Medulla oblongata (tissue), 1 donor: Measurements from ENCODE around the gene NCOA3.
"Not testable (repeated sequence)": the region's sequence is repeated elsewhere in the genome, so short reads cannot be mapped to it uniquely, and the experiment has no call there.

Experiments
- DNase-seq: peaks from one replicate; pipeline ENCODE4 v3.0.0-alpha.2; 2015; ENCODE audit errors: extremely low spot score

The NCOA3 gene

GRCh38 chr20:47468290-47469050 is 33.2 kb upstream of the NCOA3 start:
- no peak for DNase-seq

- DNase-seq = no peak
These were observed 26.2 kb upstream of the NCOA3 start for GRCh38 chr20:47475419-47476044.

GRCh38 chr20:47476452-47476851 is 25.2 kb upstream of the NCOA3 start:
- DNase-seq = no peak

GRCh38 chr20:47479093-47479492 is 22.6 kb upstream of the NCOA3 start:
- DNase-seq = no peak

GRCh38 chr20:47479506-47479905 is 22.2 kb upstream of the NCOA3 start:
- DNase-seq = no peak

- no peak for DNase-seq
These were observed 21.4 kb upstream of the NCOA3 start for GRCh38 chr20:47480239-47480638.

- no peak for DNase-seq
These were observed 21.0 kb upstream of the NCOA3 start for GRCh38 chr20:47480705-47481104.

GRCh38 chr20:47481330-47482216 is 20.1 kb upstream of the NCOA3 start:
- no peak for DNase-seq

GRCh38 chr20:47482705-47483104 is 19.0 kb upstream of the NCOA3 start:
- DNase-seq = no peak

- no peak for DNase-seq
These were observed 17.4 kb upstream of the NCOA3 start for GRCh38 chr20:47484303-47484702.

- DNase-seq = peak; percentile 64
These were observed 14.3 kb upstream of the NCOA3 start for GRCh38 chr20:47487175-47487917.

- peak; percentile 54 for DNase-seq
These were observed 12.2 kb upstream of the NCOA3 start for GRCh38 chr20:47489448-47489872.

- DNase-seq = peak; percentile 36
These were observed 10.9 kb upstream of the NCOA3 start for GRCh38 chr20:47490795-47491194.

GRCh38 chr20:47492284-47492683 is 9.4 kb upstream of the NCOA3 start:
- no peak for DNase-seq

- peak; percentile 28 for DNase-seq
These were observed 8.3 kb upstream of the NCOA3 start for GRCh38 chr20:47493175-47493962.

- no peak for DNase-seq
These were observed 7.8 kb upstream of the NCOA3 start for GRCh38 chr20:47493963-47494293.

GRCh38 chr20:47494606-47495005 is 7.1 kb upstream of the NCOA3 start:
- DNase-seq = not testable (repeated sequence)

GRCh38 chr20:47496118-47496517 is 5.6 kb upstream of the NCOA3 start:
- DNase-seq = no peak

GRCh38 chr20:47498606-47499005 is 3.1 kb upstream of the NCOA3 start:
- no peak for DNase-seq

- DNase-seq = no peak
These were observed 2.6 kb upstream of the NCOA3 start for GRCh38 chr20:47499053-47499452.

GRCh38 chr20:47500082-47500481 is 1.6 kb upstream of the NCOA3 start:
- DNase-seq = not testable (repeated sequence)
